Measurements from ENCODE around the gene OR51S1. TPM values are rescaled to one million over a fixed set of nuclear protein-coding genes. Genes with fewer than 3 reads are reported as not detected.

OR51S1 gene
- total RNA-seq = not detected in 2 replicates

GRCh38 chr11:4848908-4849532 is at the start of gene OR51S1:
OR51S1 (minus strand) TSS chr11:4849208; CDS start chr11:4849208, 0 bp downstream.

GRCh38 chr11:4881860-4882500 is 33.0 kb upstream of the OR51S1 start, which contains the start of gene OR51T1:
OR51T1 (plus strand) TSS chr11:4881900; CDS start chr11:4881900, 0 bp downstream.

DNA sequence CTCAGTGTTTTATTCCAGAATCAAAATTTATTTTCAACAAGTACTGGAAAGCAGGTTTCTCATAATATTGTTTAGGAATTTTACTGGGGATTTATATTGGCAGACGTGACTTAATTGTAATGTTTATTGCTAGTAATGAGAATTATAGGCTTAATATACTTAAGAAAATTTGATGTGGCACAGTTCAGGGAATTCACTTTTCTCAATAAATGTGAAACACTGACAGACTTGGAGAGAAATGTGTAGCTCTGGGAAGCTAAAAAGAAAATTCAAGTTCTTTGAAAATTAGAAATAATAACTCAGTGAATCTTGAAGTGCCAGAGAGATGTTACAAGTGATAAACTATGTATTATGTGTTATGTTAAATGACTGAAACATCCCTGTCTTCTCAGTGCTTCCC is 28.0 kb downstream of the OR51S1 start, which contains the start of gene OR51F2:
Gene OR51F2 (plus strand): TSS at position 301 of the 400 bp plus-strand sequence. CDS start 101 bp downstream, outside the sequence.

GRCh38 chr11:4804280-4804679 is 44.7 kb downstream of the OR51S1 start, which contains the start of gene OR52R1:
OR52R1 (minus strand) TSS chr11:4804380; CDS start chr11:4804380, 0 bp downstream.

Other genes with a start within 250 kb of the OR51S1 start
- gene TRIM68, start 241.0 kb downstream of the OR51S1 start, total RNA-seq = 7.3 and 10.9 TPM in 2 replicates
- gene OR51D1, start 211.7 kb downstream of the OR51S1 start, total RNA-seq = not detected in 2 replicates
- not detected in 2 replicates for gene OR51E1, start 205.2 kb downstream of the OR51S1 start, total RNA-seq
- not detected in 2 replicates for gene OR51E2, start 151.4 kb downstream of the OR51S1 start, total RNA-seq
- not detected in 2 replicates for gene MMP26, start 144.4 kb downstream of the OR51S1 start, total RNA-seq
- not detected in 2 replicates for gene OR51F1, start 79.3 kb downstream of the OR51S1 start, total RNA-seq
- gene OR52R1, start 44.8 kb downstream of the OR51S1 start, total RNA-seq = not detected in 2 replicates
- gene OR51F2, start 27.9 kb downstream of the OR51S1 start, total RNA-seq = not detected in 2 replicates
- not detected in 2 replicates for gene OR51T1, start 32.7 kb upstream of the OR51S1 start, total RNA-seq
- gene OR51A7, start 54.6 kb upstream of the OR51S1 start, total RNA-seq = not detected in 2 replicates
- gene OR51G2, start 70.1 kb upstream of the OR51S1 start, total RNA-seq = not detected in 2 replicates
- gene OR51G1, start 75.1 kb upstream of the OR51S1 start, total RNA-seq = not detected in 2 replicates
- not detected in 2 replicates for gene OR51A4, start 98.4 kb upstream of the OR51S1 start, total RNA-seq
- gene OR51A2, start 106.5 kb upstream of the OR51S1 start, total RNA-seq = not detected in 2 replicates
- gene OR51L1, start 145.6 kb upstream of the OR51S1 start, total RNA-seq = not detected in 2 replicates
- gene OR52J3, start 197.3 kb upstream of the OR51S1 start, total RNA-seq = not detected in 2 replicates
- gene OR52E2, start 210.4 kb upstream of the OR51S1 start, total RNA-seq = not detected in 2 replicates
- gene OR52E1, start 220.4 kb upstream of the OR51S1 start, total RNA-seq = not detected in 2 replicates

All from hair follicular keratinocyte (primary cell).